K562 (cell line): ENCODE data around the gene LRRC27. TPM values are rescaled to one million over a fixed set of nuclear protein-coding genes. Genes with fewer than 3 reads are reported as not detected.

ENCODE experiments used
- ATAC-seq: fragments of 200-7000 bp; cut with Tn5 transposase; 3 replicates; pipeline ENCODE4 v1.9.1; 2020; ENCODE audit warnings: moderate library complexity
- BruUV-seq: library from RNA; stranded (reverse); fragments of 400-500 nt; replicated peaks from 2 replicates; lab custom pipeline; 2021; lab: Mats Ljungman, UMichigan
- CTCF ChIA-PET: fragments of 300-600 bp; formaldehyde crosslinking; extraction: SDS; loops from one replicate; lab custom pipeline; 2021; ENCODE audit warnings: low intra/inter-chr PET ratio; lab: Yijun Ruan, JAX
- POLR2A ChIA-PET: fragments of 300-600, 350-650 bp; sonication (Branson Sonifier 250); formaldehyde crosslinking; extraction: SDS; loops from one replicate; lab custom pipeline; 2021; ENCODE audit warnings: antibody characterized with exemption, inconsistent platforms; lab: Yijun Ruan, JAX
- DNase-seq, 4 experiments: peaks; one replicate each; pipeline versions ENCODE4 v3.0.0 to v3.0.0-alpha.2; 2011 to 2018; ENCODE audit warnings: low spot score in 3 of 4, mixed read lengths in 3 of 4; ENCODE audit errors: extremely low read depth in 1 of 4
- FAIRE-seq: peaks from 2 replicates; lab custom pipeline; 2011; peaks lifted over from hg19 to GRCh38; lab: Jason Lieb, UNC
- H2AFZ ChIP-seq: 2 replicates; pipeline ENCODE4 v1.6.0; 2011; ENCODE audit warnings: low read depth, low read length, control low read depth, inconsistent platforms
- H3K27ac ChIP-seq: fragments of 200-600 bp; 3 replicates; pipeline ENCODE4 v1.8.0; 2011; ENCODE audit warnings: low read depth, mild to moderate bottlenecking, control low read depth, inconsistent platforms, low read length, moderate library complexity, mixed read lengths; ENCODE audit errors: extremely low read depth
- H3K27me3 ChIP-seq, 2 experiments: fragments of 300-600 bp in 1 of 2; 2 replicates in 1 of 2; 3 replicates in 1 of 2; pipeline versions ENCODE4 v1.6.0 to v1.8.0; 2011; ENCODE audit warnings: inconsistent platforms in 2 of 2, low read length in 2 of 2, mild to moderate bottlenecking in 1 of 2, mixed read lengths in 1 of 2, moderate library complexity in 1 of 2; ENCODE audit not compliant: control insufficient read depth in 2 of 2, insufficient read depth in 2 of 2
- H3K36me3 ChIP-seq: fragments of 300-600 bp; 3 replicates; pipeline ENCODE4 v1.8.0; 2011; ENCODE audit warnings: mild to moderate bottlenecking, low read length, inconsistent platforms; ENCODE audit not compliant: control insufficient read depth, insufficient read depth
- H3K4me1 ChIP-seq, 2 experiments: fragments of 200-600 bp in 1 of 2; replicated peaks in 1 of 2; 2 replicates in 1 of 2; 3 replicates in 1 of 2; pipeline versions ENCODE4 v1.5.1 to v1.8.0; 2011; ENCODE audit warnings: inconsistent platforms in 2 of 2, low read length in 2 of 2, mild to moderate bottlenecking in 1 of 2, mixed read lengths in 1 of 2, moderate library complexity in 1 of 2; ENCODE audit not compliant: control insufficient read depth in 2 of 2, insufficient read depth in 2 of 2
- H3K4me2 ChIP-seq: 2 replicates; pipeline ENCODE4 v1.6.1; 2011; ENCODE audit warnings: low read length, control low read depth, inconsistent platforms, mixed read lengths; ENCODE audit not compliant: insufficient read depth
- H3K4me3 ChIP-seq: fragments of 200-600 bp; sonication (generic), shearing (Covaris generic); 2 replicates; pipeline ENCODE4 v1.5.1; 2016; ENCODE audit warnings: control low read depth, inconsistent platforms
- H3K79me2 ChIP-seq: fragments of 200-600 bp; 3 replicates; pipeline ENCODE4 v1.8.0; 2011; ENCODE audit warnings: low read length, inconsistent platforms; ENCODE audit not compliant: control insufficient read depth, insufficient read depth
- H3K9ac ChIP-seq, 2 experiments: 2 replicates each; pipeline versions ENCODE4 v1.6.0 to v1.6.1; 2011; ENCODE audit warnings: low read depth in 2 of 2, low read length in 2 of 2, control low read depth in 1 of 2, inconsistent platforms in 1 of 2, mild to moderate bottlenecking in 1 of 2, mixed read lengths in 1 of 2; ENCODE audit not compliant: insufficient read depth in 1 of 2
- H3K9me1 ChIP-seq: one replicate; pipeline ENCODE4 v1.6.0; 2011; ENCODE audit warnings: inconsistent platforms, mild to moderate bottlenecking, low read length, moderate library complexity; ENCODE audit not compliant: control insufficient read depth, insufficient read depth
- H3K9me3 ChIP-seq: replicated peaks from 2 replicates; pipeline ENCODE4 v1.5.1; 2011; ENCODE audit warnings: low read depth, low read length, inconsistent platforms; ENCODE audit not compliant: control insufficient read depth, insufficient read depth
- H4K20me1 ChIP-seq: replicated peaks from 2 replicates; pipeline ENCODE4 v1.6.1; 2011; ENCODE audit warnings: low read length, inconsistent platforms, mixed read lengths; ENCODE audit not compliant: control insufficient read depth, insufficient read depth
- HMG20A ChIP-seq: fragments of 450-650 bp; formaldehyde crosslinking; conservative IDR thresholded peaks from 2 replicates; pipeline ENCODE4 v1.4.0; 2020; ENCODE audit warnings: mild to moderate bottlenecking, mixed read lengths
- MAFK ChIP-seq: IDR thresholded peaks from 2 replicates; pipeline ENCODE4 v1.6.1; 2011; ENCODE audit warnings: low read length, improper control_type of control experiment
- NELFE ChIP-seq: IDR thresholded peaks from 2 replicates; pipeline ENCODE4 v1.6.1; 2011; ENCODE audit warnings: mild to moderate bottlenecking; ENCODE audit not compliant: insufficient read depth, insufficient read length
- ZNF277 ChIP-seq: fragments of 250-450 bp; sonication (Bioruptor Pico); IDR thresholded peaks from 2 replicates; pipeline ENCODE4 v1.8.0; 2022; ENCODE audit warnings: inconsistent platforms, mild to moderate bottlenecking, moderate library complexity, borderline replicate concordance
- ZNF589 ChIP-seq: fragments of 200-800 bp; sonication (Bioruptor generic); IDR thresholded peaks from 2 replicates; pipeline ENCODE4 v1.6.1; 2016; ENCODE audit warnings: low read depth, missing genetic modification characterization, missing compliant biosample characterization
- WGBS: fragments of 100-300 bp; shearing (Covaris generic); methylation state at CpG from one replicate; pipeline ENCODE4 v1.1.6; 2016; ENCODE audit warnings: low coverage, mixed read lengths; ENCODE audit not compliant: insufficient coverage; ENCODE audit errors: missing lambda C conversion rate; 5-methylcytosine and 5-hydroxymethylcytosine counted together
- in situ Hi-C: fragments of 300-500 bp; cut with MboI; formaldehyde crosslinking; loops from 4 replicates; pipeline ENCODE4 v1.15.0; 2018; ENCODE audit warnings: inconsistent platforms, mixed read lengths
- intact Hi-C: fragments of 100-400 bp; cut with micrococcal nuclease; formaldehyde crosslinking; loops from 2 replicates; pipeline ENCODE4 v1.14.2; 2022
- polyA plus RNA-seq, 8 experiments: library from polyadenylated mRNA; depleted of rRNA in 4 of 8; stranded (reverse) in 5 of 8; unstranded in 3 of 8; fragments of >200 nt; fragmentation: Nextera tagmentation in 2 of 8; fragmentation: Illumina TruSeq in 1 of 8; extraction: Ambion mirVana in 2 of 8; extraction: Trizol in 1 of 8; gene quantifications; 2 replicates each; pipeline versions ENCODE4 v1.2.1 to v1.2.3, GENCODE V29; 2011 to 2014; ENCODE audit warnings: inconsistent platforms in 1 of 8, missing spikeins in 1 of 8
- total RNA-seq, 7 experiments: library from RNA; depleted of rRNA in 6 of 7; stranded (reverse); fragments of >200 nt in 6 of 7; fragmentation: Illumina TruSeq in 2 of 7; extraction: Trizol in 2 of 7; gene quantifications; 2 replicates each; pipeline versions ENCODE4 v1.2.1 to v1.2.3, GENCODE V29; 2011 to 2021; ENCODE audit warnings: low replicate concordance in 1 of 7

Gene LRRC27
- total and polyA plus RNA-seq, 9 of the 15 experiments (the other 6 are each of a cell fraction or from before 2014, with no cell fraction given): 0.10 to 2.7 (median 1.4) TPM

DNA sequence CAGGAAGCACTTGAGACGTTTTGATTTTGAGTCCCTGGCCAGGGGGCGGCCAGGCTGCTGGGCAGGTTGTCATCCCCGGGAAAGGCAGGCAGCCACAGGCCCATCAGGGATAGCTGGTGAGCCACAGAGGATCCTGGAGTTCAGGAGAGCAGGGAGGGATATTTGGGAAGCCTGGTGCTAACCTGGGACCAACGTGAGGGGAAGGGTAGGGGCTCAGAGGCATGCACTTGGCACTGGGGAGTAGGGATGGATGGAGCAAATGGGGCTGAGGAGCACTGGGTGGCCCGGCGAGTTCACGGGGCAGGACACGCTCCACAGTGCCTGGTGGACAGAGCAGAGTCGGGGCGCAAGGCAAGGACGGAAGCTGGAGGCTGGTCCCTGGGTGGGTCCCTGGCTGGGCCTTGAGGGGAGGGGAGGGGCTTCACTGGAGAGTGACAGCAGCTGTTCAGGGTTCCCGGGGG lies 30.2 kb downstream of the LRRC27 start:
- in situ Hi-C loops: no loop called here

More for the DNA sequence above, 30.2 kb downstream of the LRRC27 start:
- Histone ChIP-seq H3K4me2 (no peak overlapping the region), H3K36me3 (no peaks in the 10 kb centered on the region), H3K27me3 (peaks cover 0 to 10% of the 10 kb centered on the region in 2 experiments; a peak in 1 of 5 replicates), H4K20me1 (no peaks in the 10 kb centered on the region), H3K79me2 (no peaks in the 10 kb centered on the region), H3K9ac (no peak overlapping the region; a peak in 1 of 4 replicates), H3K4me1 (peaks cover 0 to 13% of the 10 kb centered on the region in 2 experiments; a peak in 1 of 5 replicates), H2AFZ (no peak overlapping the region), H3K9me1 (no peaks in the 10 kb centered on the region), H3K9me3 (no peaks in the 10 kb centered on the region; the same call in 1 of the 2 replicates), H3K27ac (no peak overlapping the region), H3K4me3 (no peak overlapping the region)
- no peak for TF ChIP-seq ZNF277
- TF ChIP-seq MAFK: no peak
- TF ChIP-seq HMG20A (CRISPR knock-in tag): no peak
- TF ChIP-seq ZNF589 (CRISPR knock-in tag): no peak
- no peak for TF ChIP-seq NELFE
- CTCF ChIA-PET: no interaction called here
- BruUV-seq: no TSS peak
- WGBS: 22% methylated on average over 6 of the region's 12 CpGs
- DNase-seq (no peak), ATAC-seq (no peak), FAIRE-seq (no peak)
- intact Hi-C loops: no loop called here
- POLR2A ChIA-PET: interaction anchor here (0.9 to 1.1 kb wide), 2 partner anchors 32 to 268 kb away, joined by 3 to 4 read pairs; no protein-coding TSS in a partner anchor
